ENCODE results near the gene CDPF1.

The CDPF1 gene, protein sequence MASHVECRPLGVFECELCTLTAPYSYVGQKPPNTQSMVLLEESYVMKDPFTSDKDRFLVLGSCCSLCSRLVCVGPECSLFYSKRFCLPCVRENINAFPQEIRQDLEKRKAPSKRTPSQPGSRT

DNA sequence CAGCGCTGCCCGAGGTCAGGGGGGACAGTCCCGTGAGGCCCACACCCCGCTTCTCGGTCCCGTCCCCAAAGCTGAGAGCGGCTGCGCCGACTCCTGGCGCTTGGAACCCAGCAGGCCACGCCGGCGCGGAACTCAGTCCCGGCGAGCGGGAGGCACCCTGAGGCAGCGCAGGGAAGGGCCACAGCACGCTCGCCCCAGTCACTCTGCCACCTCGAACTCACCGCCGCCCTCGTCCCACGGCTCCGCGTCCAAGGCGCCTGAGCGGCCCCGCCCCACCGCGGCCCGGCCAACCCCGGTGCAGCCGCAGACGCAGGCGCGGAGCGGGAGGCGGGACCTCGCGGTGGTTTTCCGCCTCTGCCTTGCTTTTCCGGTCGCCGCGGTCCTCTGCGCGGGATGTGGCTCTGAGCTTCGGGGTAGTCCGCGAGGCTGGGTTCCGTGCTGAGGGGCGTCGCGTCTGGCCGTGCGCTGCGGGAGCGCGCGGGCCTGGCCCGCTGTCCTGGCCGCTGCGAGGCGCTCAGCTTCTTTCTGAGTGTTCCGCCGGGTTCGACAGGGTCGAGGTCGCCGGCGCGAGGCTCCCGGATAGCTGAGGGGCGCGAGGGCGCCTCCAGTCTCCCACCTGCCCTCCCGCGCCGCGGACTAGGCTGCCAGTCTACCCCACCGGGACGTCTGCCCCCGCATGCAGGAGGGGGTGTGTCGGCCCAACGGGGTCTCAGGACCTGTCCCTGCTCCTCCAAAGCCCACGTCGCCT is at the start of gene CDPF1:
CDPF1 (minus strand) TSS at position 259 of the 748 bp plus-strand sequence. CDS start 2,009 bp downstream, outside the sequence.
- peak within 1 kb of the TSS; percentile 91 for H3K4me3 ChIP-seq (ENCODE audit: low read depth, low read length)
- DNase-seq (ENCODE audit: low read depth) = peak; percentile 77
- TF ChIP-seq, protein P1, sequence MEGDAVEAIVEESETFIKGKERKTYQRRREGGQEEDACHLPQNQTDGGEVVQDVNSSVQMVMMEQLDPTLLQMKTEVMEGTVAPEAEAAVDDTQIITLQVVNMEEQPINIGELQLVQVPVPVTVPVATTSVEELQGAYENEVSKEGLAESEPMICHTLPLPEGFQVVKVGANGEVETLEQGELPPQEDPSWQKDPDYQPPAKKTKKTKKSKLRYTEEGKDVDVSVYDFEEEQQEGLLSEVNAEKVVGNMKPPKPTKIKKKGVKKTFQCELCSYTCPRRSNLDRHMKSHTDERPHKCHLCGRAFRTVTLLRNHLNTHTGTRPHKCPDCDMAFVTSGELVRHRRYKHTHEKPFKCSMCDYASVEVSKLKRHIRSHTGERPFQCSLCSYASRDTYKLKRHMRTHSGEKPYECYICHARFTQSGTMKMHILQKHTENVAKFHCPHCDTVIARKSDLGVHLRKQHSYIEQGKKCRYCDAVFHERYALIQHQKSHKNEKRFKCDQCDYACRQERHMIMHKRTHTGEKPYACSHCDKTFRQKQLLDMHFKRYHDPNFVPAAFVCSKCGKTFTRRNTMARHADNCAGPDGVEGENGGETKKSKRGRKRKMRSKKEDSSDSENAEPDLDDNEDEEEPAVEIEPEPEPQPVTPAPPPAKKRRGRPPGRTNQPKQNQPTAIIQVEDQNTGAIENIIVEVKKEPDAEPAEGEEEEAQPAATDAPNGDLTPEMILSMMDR (conservative IDR thresholded peaks at IDR 0.05; ENCODE audit: low read depth, low read length) = no peak

DNA sequence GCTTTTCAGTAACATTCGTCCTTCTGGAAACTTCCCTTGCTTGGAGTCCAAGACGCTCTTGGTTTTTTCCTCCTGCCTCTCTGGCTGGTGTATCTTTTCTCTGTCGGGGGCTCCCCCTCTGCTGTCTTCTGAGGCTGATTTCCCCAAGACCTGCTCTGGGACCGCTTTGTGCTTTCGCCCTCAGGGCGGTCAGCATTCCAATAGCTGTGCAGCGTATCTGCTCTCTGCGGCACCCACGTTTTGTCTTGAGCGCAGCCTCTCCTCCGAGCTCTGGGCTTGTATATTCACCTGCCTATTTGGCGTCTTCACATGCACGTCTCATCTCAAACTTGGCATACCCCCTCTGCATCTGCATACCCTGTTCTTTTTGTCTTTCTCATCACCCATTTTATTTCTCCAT is 49.0 kb upstream of the CDPF1 start:
- no peak for DNase-seq (ENCODE audit: low read depth)
- TF ChIP-seq, protein P1 (conservative IDR thresholded peaks at IDR 0.05; ENCODE audit: low read depth, low read length) = no peak
- no peak overlapping the region for H3K4me3 ChIP-seq (ENCODE audit: low read depth, low read length)

DNA sequence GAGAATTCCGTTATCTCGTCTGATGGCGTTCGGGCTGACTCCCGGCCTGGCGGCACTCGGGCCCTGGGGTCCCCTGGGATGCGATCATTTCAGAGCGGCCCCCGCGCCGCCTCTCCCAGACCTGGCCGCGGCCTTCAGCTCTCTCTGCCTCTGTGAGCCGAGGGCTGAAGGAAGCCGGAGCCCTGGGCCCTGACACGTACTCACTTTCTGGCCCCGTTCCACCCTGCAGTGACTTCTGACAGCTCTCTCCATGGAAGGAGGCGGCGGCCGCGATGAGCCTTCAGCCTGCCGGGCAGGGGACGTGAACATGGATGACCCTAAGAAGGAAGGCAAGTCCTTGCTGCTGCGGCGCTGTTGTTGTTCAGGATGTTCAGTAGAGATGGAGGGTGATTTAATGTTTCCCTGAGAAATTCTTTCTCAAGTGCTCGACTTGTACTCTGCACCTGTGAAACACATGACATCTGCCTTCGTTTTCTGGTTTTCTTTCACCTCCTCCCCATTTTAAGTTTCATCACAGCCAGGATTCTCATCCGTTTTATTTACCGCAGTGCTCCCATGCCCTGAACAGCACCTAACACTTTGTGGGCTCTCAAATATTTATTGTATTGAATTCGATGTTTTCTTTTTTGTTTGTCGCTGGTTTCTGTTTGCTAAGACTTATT is 47.2 kb upstream of the CDPF1 start:
- peak; percentile 22 for DNase-seq (ENCODE audit: low read depth)
- peak overlapping the region; percentile 70 for H3K4me3 ChIP-seq (ENCODE audit: low read depth, low read length)
- TF ChIP-seq, protein P1 (conservative IDR thresholded peaks at IDR 0.05; ENCODE audit: low read depth, low read length) = no peak

DNA sequence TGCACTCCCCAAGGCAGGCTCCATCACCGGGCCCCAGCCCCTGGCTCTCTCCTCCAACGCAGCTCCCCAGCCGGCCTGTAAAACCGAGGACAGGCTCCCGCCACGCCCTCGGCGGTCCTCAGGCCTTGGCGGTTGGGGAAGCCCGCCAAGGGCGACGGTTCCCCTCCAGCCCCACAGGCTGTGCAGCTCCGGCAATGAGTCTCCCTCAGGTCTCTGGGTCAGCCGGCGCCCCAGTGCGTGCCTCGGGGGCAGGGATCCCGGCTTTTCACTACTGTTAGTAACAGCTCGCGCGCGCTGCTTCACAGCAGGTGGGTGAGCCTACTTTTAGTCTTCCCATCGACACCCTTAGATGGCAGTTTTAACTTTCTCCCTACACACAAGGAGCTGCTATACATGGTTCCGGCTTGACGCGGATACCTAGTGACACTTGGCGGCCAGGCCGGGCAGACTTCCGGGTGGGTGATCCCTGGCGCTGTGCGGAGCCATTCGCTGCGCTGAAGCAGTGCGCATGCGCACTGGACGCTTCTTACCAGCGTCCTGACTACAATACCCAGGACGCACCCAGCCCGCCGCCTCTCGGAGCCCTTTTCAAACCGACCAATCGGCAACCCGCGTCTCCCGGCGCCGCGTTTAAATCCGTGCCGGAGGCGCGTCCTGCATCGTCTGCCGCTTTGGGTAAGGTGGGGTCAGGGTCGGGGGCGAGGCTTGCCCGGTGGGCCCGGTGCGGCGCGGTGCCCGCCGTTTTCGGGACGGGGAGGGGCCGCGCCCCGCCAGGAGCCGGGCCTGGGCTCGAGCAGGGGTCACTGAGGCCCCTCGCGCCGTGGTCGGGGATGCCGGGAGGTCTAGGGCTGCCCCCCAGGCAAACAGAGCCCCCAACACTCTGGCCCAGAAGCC is 46.4 kb upstream of the CDPF1 start, which contains the start of gene GTSE1:
GTSE1 (plus strand) TSS at position 614 of the 894 bp plus-strand sequence. CDS start 531 bp downstream, outside the sequence.
- TF ChIP-seq, protein P1 (conservative IDR thresholded peaks at IDR 0.05; ENCODE audit: low read depth, low read length) = peak; percentile 9
- H3K4me3 ChIP-seq (ENCODE audit: low read depth, low read length) = peak within 1 kb of the TSS; percentile 70
- peak; percentile 98 for DNase-seq (ENCODE audit: low read depth)

DNA sequence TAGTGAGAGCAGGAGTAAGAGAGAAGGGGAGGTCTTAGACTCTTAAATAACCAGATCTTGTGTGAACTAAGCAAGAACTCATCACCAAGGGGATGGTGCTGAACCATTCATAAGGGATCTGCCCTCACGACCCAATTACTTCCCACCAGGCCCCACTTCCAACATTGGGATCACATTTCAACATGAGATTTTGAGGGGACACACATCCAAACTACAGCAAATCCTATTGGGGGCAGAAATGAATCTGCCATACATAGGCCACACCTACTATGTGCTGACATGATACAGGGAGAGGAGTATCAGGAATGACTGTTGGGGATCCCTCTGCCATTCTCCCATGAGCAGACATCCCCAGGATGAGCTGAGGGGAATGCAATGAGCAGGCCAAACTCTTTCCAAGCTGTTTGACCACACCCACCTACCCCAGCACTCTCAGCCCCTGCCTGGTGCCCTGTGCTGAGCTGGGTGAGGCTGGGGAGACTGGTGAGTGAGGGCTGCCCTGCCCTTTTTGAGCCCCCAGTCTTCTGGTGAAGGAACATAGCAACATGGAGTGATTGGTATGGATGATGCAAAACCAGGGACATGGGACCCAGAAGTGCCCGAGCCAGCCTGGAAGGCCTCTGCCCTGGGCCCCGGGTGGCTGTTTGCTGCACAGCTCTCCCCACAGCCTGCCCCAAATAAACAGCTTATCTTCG is 45.3 kb upstream of the CDPF1 start:
- DNase-seq (ENCODE audit: low read depth) = no peak
- H3K4me3 ChIP-seq (ENCODE audit: low read depth, low read length) = no peak overlapping the region
- TF ChIP-seq, protein P1 (conservative IDR thresholded peaks at IDR 0.05; ENCODE audit: low read depth, low read length) = no peak

DNA sequence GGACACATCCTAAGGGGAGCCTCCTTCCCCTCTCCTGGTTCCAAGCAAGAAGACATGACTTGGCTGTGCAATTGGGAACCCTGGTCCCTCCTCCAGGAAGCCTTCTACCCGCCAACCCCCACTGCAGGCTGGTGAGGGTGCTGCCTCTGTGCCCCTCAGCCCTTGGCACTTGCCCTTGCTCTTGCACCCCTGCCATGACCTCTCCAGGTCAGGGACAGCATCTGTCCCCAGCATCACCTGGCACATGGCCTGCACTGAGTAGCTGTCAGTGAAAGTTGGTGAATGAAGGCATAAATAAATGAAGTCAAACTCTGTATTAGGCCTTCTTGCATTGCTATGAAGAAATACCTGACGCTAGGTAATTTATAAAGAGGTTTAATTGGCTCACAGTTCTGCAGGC is 44.7 kb upstream of the CDPF1 start:
- TF ChIP-seq, protein P1 (conservative IDR thresholded peaks at IDR 0.05; ENCODE audit: low read depth, low read length) = no peak
- no peak for DNase-seq (ENCODE audit: low read depth)
- no peak overlapping the region for H3K4me3 ChIP-seq (ENCODE audit: low read depth, low read length)
